SK-N-SH treated with all-trans-retinoic acid at 6 μM for 48 hours (cell line): ENCODE measurements around the gene MOSMO.

Experiments used
- ATAC-seq: fragments of 200-7000 bp; cut with Tn5 transposase; 3 replicates; pipeline ENCODE4 v1.9.1; 2020; ENCODE audit warnings: mild to moderate bottlenecking, moderate library complexity
- ARNTL ChIP-seq: fragments of 450-650 bp; formaldehyde crosslinking; IDR thresholded peaks from 2 replicates; pipeline ENCODE4 v1.5.0; 2020; ENCODE audit warnings: low read depth, mild to moderate bottlenecking, moderate library complexity, borderline replicate concordance
- BACH2 ChIP-seq: fragments of 250-450 bp; sonication (Bioruptor Pico); IDR thresholded peaks from 2 replicates; pipeline ENCODE4 v1.9.0; 2021; ENCODE audit warnings: mild to moderate bottlenecking, borderline replicate concordance
- CREB5 ChIP-seq: fragments of 250-450 bp; sonication (Bioruptor Pico); IDR thresholded peaks from 2 replicates; pipeline ENCODE4 v1.5.1; 2020; ENCODE audit warnings: low read depth, mild to moderate bottlenecking, moderate library complexity
- CSDC2 ChIP-seq: fragments of 250-450 bp; sonication (Bioruptor Pico); IDR thresholded peaks from 2 replicates; pipeline ENCODE4 v1.5.0; 2020; ENCODE audit warnings: mild to moderate bottlenecking, moderate library complexity
- ESRRG ChIP-seq: fragments of 250-450 bp; sonication (Bioruptor Pico); IDR thresholded peaks from 2 replicates; pipeline ENCODE4 v1.6.1; 2021; ENCODE audit warnings: mild to moderate bottlenecking
- GLIS3 ChIP-seq: fragments of 250-450 bp; sonication (Bioruptor Pico); IDR thresholded peaks from 2 replicates; pipeline ENCODE4 v1.5.0; 2020; ENCODE audit warnings: mild to moderate bottlenecking, moderate library complexity
- ISL1 ChIP-seq: fragments of 250-450 bp; sonication (Bioruptor Pico); IDR thresholded peaks from 2 replicates; pipeline ENCODE4 v2.1.2; 2022; ENCODE audit warnings: mild to moderate bottlenecking, moderate library complexity
- OSR1 ChIP-seq: fragments of 250-450 bp; sonication (Bioruptor Pico); IDR thresholded peaks from 2 replicates; pipeline ENCODE4 v1.8.0; 2022; ENCODE audit warnings: moderate library complexity, mild to moderate bottlenecking, inconsistent platforms
- PATZ1 ChIP-seq: fragments of 250-450 bp; sonication (Bioruptor Pico); IDR thresholded peaks from 2 replicates; pipeline ENCODE4 v1.8.0; 2020; ENCODE audit warnings: mild to moderate bottlenecking, moderate library complexity, borderline replicate concordance
- RARB ChIP-seq: fragments of 250-450 bp; sonication (Bioruptor Pico); IDR thresholded peaks from 2 replicates; pipeline ENCODE4 v1.8.0; 2021; ENCODE audit warnings: mild to moderate bottlenecking, moderate library complexity
- SNAI2 ChIP-seq: fragments of 250-450 bp; sonication (Bioruptor Pico); IDR thresholded peaks from 2 replicates; pipeline ENCODE4 v1.5.0; 2020; ENCODE audit warnings: mild to moderate bottlenecking, moderate library complexity
- TCF4 ChIP-seq: fragments of 250-450 bp; sonication (Bioruptor Pico); IDR thresholded peaks from 2 replicates; pipeline ENCODE4 v1.8.0; 2021; ENCODE audit warnings: mild to moderate bottlenecking, moderate library complexity, borderline replicate concordance
- TOX ChIP-seq: fragments of 250-450 bp; sonication (Bioruptor Pico); IDR thresholded peaks from 2 replicates; pipeline ENCODE4 v1.8.0; 2021; ENCODE audit warnings: mild to moderate bottlenecking, moderate library complexity, borderline replicate concordance
- TSHZ2 ChIP-seq: fragments of 250-450 bp; sonication (Bioruptor Pico); IDR thresholded peaks from 2 replicates; pipeline ENCODE4 v1.5.0; 2020; ENCODE audit warnings: mild to moderate bottlenecking, moderate library complexity
- ZC3H10 ChIP-seq: fragments of 250-450 bp; sonication (Bioruptor Pico); IDR thresholded peaks from 2 replicates; pipeline ENCODE4 v1.5.1; 2021; ENCODE audit warnings: mild to moderate bottlenecking, moderate library complexity
- ZFP3 ChIP-seq: fragments of 250-450 bp; sonication (Bioruptor Pico); IDR thresholded peaks from 2 replicates; pipeline ENCODE4 v1.5.0; 2020; ENCODE audit warnings: mild to moderate bottlenecking, moderate library complexity
- ZFP30 ChIP-seq: fragments of 450-650 bp; formaldehyde crosslinking; IDR thresholded peaks from 2 replicates; pipeline ENCODE4 v1.5.0; 2022; ENCODE audit warnings: mild to moderate bottlenecking, moderate library complexity
- ZNF565 ChIP-seq: fragments of 450-650 bp; formaldehyde crosslinking; conservative IDR thresholded peaks from 2 replicates; pipeline ENCODE4 v1.5.0; 2020; ENCODE audit warnings: low read depth, mild to moderate bottlenecking, moderate library complexity
- ZNF70 ChIP-seq: fragments of 450-650 bp; formaldehyde crosslinking; IDR thresholded peaks from 2 replicates; pipeline ENCODE4 v1.5.0; 2020; ENCODE audit warnings: mild to moderate bottlenecking, moderate library complexity
- ZNF8 ChIP-seq: fragments of 450-650 bp; formaldehyde crosslinking; IDR thresholded peaks from 2 replicates; pipeline ENCODE4 v1.5.0; 2020; ENCODE audit warnings: mild to moderate bottlenecking, moderate library complexity
- TF ChIP-seq, protein P1 (sequence below): fragments of 250-450 bp; sonication (Bioruptor Pico); IDR thresholded peaks from 2 replicates; pipeline ENCODE4 v1.8.0; 2021; ENCODE audit warnings: low read depth, mild to moderate bottlenecking, moderate library complexity, borderline replicate concordance

MOSMO gene

GRCh38 chr16:21982108-21982507 lies 25.8 kb upstream of the MOSMO start:
- ATAC-seq = no peak
- TF ChIP-seq ZNF70 (CRISPR knock-in tag) (no peak), OSR1 (CRISPR knock-in tag) (no peak), TOX (CRISPR knock-in tag) (no peak), SNAI2 (no peak), PATZ1 (CRISPR knock-in tag) (no peak), ZNF565 (CRISPR knock-in tag) (no peak), ESRRG (no peak), ISL1 (no peak), ARNTL (CRISPR knock-in tag) (no peak), ZFP30 (CRISPR knock-in tag) (no peak), TSHZ2 (CRISPR knock-in tag) (no peak), ZC3H10 (no peak), ZFP3 (CRISPR knock-in tag) (no peak), TCF4 (CRISPR knock-in tag) (no peak), CSDC2 (CRISPR knock-in tag) (no peak), GLIS3 (CRISPR knock-in tag) (no peak), BACH2 (CRISPR knock-in tag) (no peak), RARB (CRISPR knock-in tag) (no peak), ZNF8 (CRISPR knock-in tag) (no peak)
- TF ChIP-seq, protein P1, sequence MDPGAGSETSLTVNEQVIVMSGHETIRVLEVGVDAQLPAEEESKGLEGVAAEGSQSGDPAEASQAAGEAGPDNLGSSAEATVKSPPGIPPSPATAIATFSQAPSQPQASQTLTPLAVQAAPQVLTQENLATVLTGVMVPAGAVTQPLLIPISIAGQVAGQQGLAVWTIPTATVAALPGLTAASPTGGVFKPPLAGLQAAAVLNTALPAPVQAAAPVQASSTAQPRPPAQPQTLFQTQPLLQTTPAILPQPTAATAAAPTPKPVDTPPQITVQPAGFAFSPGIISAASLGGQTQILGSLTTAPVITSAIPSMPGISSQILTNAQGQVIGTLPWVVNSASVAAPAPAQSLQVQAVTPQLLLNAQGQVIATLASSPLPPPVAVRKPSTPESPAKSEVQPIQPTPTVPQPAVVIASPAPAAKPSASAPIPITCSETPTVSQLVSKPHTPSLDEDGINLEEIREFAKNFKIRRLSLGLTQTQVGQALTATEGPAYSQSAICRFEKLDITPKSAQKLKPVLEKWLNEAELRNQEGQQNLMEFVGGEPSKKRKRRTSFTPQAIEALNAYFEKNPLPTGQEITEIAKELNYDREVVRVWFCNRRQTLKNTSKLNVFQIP (CRISPR knock-in tag) = no peak

- TF ChIP-seq BACH2 (CRISPR knock-in tag) = no peak
- no peak for TF ChIP-seq CREB5
- TF ChIP-seq OSR1 (CRISPR knock-in tag) = no peak
- TF ChIP-seq PATZ1 (CRISPR knock-in tag) = no peak
- TF ChIP-seq, protein P1 (CRISPR knock-in tag) = no peak
- no peak for TF ChIP-seq GLIS3 (CRISPR knock-in tag)
These were observed 23.8 kb upstream of the MOSMO start for GRCh38 chr16:21984062-21984461.

More at GRCh38 chr16:21984062-21984461, 23.8 kb upstream of the MOSMO start:
- no peak for ATAC-seq
